T-cell (primary cell): ENCODE data around the gene FUZ. TPM values are rescaled to one million over a fixed set of nuclear protein-coding genes. Genes with fewer than 3 reads are reported as not detected.

Experiments
- total RNA-seq, 35 experiments: library from RNA in 6 of 35; stranded (reverse) in 6 of 35; fragments of 120-200 nt in 1 of 35; gene quantifications; one replicate each; pipeline versions ENCODE4 v1.2.1 to v1.2.4 and lab custom pipeline; 2013 to 2026

FUZ gene
- total RNA-seq, 5 donors from 2014 or later (not counting 1 experiment from before 2014, with no cell fraction given), result 12.8 to 31.2 (median 23.7) TPM

Other genes starting within 250 kb of the FUZ start
- gene NOSIP, start 232.7 kb downstream of the FUZ start, total RNA-seq, result 100 to 1,000 TPM; 152 to 297 (median 176) TPM
- 1 to 10 TPM in 3 of 5 donors, under 1 TPM in 2; 0.37 to 1.7 (median 1.2) TPM for gene PRRG2, start 232.0 kb downstream of the FUZ start, total RNA-seq
- 10 to 100 TPM; 50.8 to 81.7 (median 78.8) TPM for gene PRR12, start 222.1 kb downstream of the FUZ start, total RNA-seq
- gene RRAS, start 173.1 kb downstream of the FUZ start, total RNA-seq, result 10 to 100 TPM in 3 of 5 donors, 1 to 10 TPM in 2; 8.5 to 15.4 (median 13.0) TPM
- 10 to 100 TPM; 40.0 to 81.9 (median 75.4) TPM for gene SCAF1, start 171.1 kb downstream of the FUZ start, total RNA-seq
- 100 to 1,000 TPM; 191 to 376 (median 350) TPM for gene IRF3, start 147.4 kb downstream of the FUZ start, total RNA-seq
- gene BCL2L12, start 147.4 kb downstream of the FUZ start, total RNA-seq, result 10 to 100 TPM; 15.6 to 26.6 (median 24.1) TPM
- 100 to 1,000 TPM in 3 of 5 donors, 10 to 100 TPM in 2; 72.0 to 116 (median 107) TPM for gene PRMT1, start 136.0 kb downstream of the FUZ start, total RNA-seq
- 1 to 10 TPM; 3.5 to 6.4 (median 5.6) TPM for gene ADM5, start 123.7 kb downstream of the FUZ start, total RNA-seq
- 1 to 10 TPM in 4 of 5 donors, not detected in 1; 1.4 to 2.2 (median 1.5) TPM for gene CPT1C, start 122.2 kb downstream of the FUZ start, total RNA-seq
- gene TSKS, start 50.0 kb downstream of the FUZ start, total RNA-seq, result 1 to 10 TPM in 3 of 5 donors, under 1 TPM in 2; 0.23 to 4.1 (median 2.1) TPM
- 10 to 100 TPM; 49.6 to 64.8 (median 62.2) TPM for gene AP2A1, start 46.3 kb downstream of the FUZ start, total RNA-seq
- gene MED25, start 5.0 kb upstream of the FUZ start, total RNA-seq, result 10 to 100 TPM; 46.0 to 64.1 (median 57.6) TPM
- 100 to 1,000 TPM; 149 to 165 (median 156) TPM for gene PTOV1, start 37.9 kb upstream of the FUZ start, total RNA-seq
- 100 to 1,000 TPM; 129 to 209 (median 193) TPM for gene PNKP, start 54.3 kb upstream of the FUZ start, total RNA-seq
- 10 to 100 TPM; 13.3 to 24.9 (median 21.4) TPM for gene AKT1S1, start 64.1 kb upstream of the FUZ start, total RNA-seq
- 100 to 1,000 TPM in 1 of 5 donors, 10 to 100 TPM in 4; 46.5 to 102 (median 88.6) TPM for gene TBC1D17, start 64.4 kb upstream of the FUZ start, total RNA-seq
- 10 to 100 TPM in 1 of 5 donors, 1 to 10 TPM in 4; 2.0 to 12.4 (median 4.0) TPM for gene IL4I1, start 83.6 kb upstream of the FUZ start, total RNA-seq
- gene ATF5, start 115.9 kb upstream of the FUZ start, total RNA-seq, result 10 to 100 TPM in 3 of 5 donors, 1 to 10 TPM in 2; 8.5 to 18.9 (median 11.2) TPM
- 10 to 100 TPM; 36.2 to 67.5 (median 59.5) TPM for gene NUP62, start 116.2 kb upstream of the FUZ start, total RNA-seq
- under 1 TPM in 2 of 5 donors, not detected in 3; 0.09 to 0.23 TPM for gene SIGLEC11, start 147.9 kb upstream of the FUZ start, total RNA-seq
- 100 to 1,000 TPM in 2 of 5 donors, 10 to 100 TPM in 3; 84.0 to 104 (median 99.3) TPM for gene VRK3, start 212.1 kb upstream of the FUZ start, total RNA-seq
- gene ZNF473, start 212.7 kb upstream of the FUZ start, total RNA-seq, result 10 to 100 TPM in 3 of 5 donors, 1 to 10 TPM in 2; 6.0 to 13.9 (median 10.4) TPM